ENCODE data around the gene MICALL1.
"Not testable (repeated sequence)": the region's sequence is repeated elsewhere in the genome, so short reads cannot be mapped to it uniquely, and the experiment has no call there.

MICALL1 gene

GRCh38 chr22:37930270-37930951 lies 24.3 kb downstream of the MICALL1 start:
- no peak for DNase-seq

DNA sequence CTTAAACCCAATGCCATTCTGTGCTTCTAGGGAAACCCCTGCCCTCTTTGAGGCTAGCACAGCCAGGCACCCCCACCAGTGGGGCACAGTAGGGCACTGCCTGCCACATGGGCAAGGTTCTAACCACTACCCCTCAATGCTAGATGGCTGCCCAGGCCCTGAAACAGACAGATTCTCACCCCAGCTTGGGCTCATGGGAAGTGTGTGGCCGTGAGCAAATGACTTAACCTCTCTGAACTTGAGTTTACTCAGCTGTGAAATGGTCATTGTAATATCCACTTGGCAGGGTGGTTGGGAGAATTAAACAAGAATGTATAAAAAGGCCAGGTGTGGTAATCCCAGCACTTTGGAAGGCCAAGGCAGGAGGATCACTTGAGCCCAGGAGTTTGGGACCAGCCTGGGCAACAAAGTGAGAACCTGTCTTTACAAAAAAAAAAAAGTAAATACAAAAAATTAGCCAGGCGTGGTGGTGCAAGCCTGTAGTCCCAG lies 24.9 kb downstream of the MICALL1 start:
- DNase-seq: no peak

- DNase-seq: no peak
Measured at GRCh38 chr22:37931893-37932389, 25.8 kb downstream of the MICALL1 start.

- DNase-seq: no peak
Measured at GRCh38 chr22:37932401-37932800, 26.3 kb downstream of the MICALL1 start.

GRCh38 chr22:37932821-37933578 lies 26.9 kb downstream of the MICALL1 start:
- DNase-seq: peak; percentile 56

- peak; percentile 33 for DNase-seq
Measured at GRCh38 chr22:37933711-37934376, 27.7 kb downstream of the MICALL1 start.

DNA sequence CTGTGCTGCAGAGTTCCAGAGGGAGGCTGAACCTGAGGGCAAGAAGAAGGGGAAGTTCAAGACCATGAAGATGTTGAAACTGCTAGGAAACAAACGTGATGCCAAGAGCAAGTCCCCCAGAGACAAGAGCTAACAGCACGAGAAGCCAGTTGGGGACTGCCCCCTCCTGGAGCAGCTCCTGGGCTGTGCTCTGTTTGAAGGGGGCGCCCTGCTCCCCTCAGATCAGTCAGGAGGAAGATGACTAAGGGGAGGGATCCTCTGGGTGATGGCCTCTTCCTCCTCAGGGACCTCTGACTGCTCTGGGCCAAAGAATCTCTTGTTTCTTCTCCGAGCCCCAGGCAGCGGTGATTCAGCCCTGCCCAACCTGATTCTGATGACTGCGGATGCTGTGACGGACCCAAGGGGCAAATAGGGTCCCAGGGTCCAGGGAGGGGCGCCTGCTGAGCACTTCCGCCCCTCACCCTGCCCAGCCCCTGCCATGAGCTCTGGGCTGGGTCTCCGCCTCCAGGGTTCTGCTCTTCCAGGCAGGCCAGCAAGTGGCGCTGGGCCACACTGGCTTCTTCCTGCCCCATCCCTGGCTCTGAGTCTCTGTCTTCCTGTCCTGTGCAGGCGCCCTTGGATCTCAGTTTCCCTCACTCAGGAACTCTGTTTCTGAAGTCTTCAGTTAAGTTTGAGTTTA lies 34.7 kb downstream of the MICALL1 start:
- no peak for DNase-seq

DNA sequence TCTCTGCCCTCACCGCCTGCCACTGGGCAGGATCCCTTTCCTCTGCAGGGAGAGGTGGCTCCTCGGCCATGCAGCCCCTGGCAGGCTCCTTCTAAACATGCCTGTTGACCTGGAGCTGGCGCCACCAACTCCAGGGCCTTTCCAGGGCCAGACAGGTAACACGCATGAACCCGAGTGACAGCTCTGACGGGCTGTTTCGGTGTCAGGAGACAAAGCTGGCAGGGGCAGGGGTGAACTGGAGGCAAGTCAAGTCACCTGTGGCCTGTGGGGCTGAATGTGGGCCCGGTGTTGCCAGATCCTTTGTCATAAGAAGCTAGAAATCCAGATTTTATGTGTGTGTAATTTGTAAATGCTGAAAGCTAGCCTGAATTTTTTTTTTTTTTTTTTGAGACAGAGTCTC lies 36.0 kb downstream of the MICALL1 start:
- no peak for DNase-seq

- DNase-seq: no peak
Measured at GRCh38 chr22:37943136-37943824, 37.2 kb downstream of the MICALL1 start.

DNA sequence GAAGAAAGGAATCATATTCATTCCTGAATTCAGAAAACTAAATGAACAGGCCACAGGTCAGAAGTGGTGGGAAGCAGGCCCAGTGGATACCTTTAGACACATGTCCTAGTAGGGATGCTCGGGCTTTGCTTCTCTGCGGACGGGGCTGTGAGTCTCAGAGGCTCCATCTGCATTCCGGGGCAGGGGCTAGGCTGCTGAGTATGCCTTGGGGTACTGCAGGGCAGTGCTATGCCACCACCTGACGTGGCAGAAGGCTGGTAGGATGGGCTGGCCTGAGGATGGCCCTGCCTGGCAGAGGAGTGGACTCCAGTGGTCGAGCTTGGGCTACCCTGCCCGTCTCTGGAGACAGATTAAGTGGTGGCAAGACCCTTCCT lies 37.7 kb downstream of the MICALL1 start:
- no peak for DNase-seq

GRCh38 chr22:37944423-37944822 lies 38.3 kb downstream of the MICALL1 start:
- not testable (repeated sequence) for DNase-seq

DNA sequence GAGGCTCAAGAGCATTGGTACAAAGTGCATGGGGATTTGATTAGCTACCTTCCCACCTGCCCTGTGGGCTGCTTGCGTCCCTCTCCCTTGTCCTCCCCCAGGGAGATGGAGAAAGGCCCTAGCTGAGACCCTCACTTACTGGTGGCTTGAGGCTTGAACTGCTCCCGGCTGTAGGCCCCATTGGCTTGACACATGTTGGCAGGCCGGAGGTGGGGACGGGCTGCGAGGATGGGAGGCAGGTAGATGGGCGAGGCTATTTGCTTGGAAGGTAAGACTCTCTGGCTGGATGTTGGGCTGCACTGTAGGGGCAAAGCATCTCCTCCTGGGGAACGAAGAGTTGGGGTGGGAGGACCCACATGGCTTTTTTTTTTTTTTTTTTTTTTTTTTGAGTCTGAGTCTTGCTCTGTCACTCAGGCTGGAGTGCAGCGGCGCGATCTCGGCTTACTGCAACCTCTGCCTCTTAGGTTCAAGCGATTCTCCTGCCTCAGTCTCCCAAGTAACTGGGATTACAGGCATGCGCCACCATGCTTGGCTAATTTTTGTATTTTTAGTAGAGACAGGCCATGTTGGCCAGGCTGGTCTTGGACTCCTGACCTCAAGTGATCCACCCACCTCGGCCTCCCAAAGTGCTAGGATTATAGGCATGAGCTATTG lies 41.2 kb downstream of the MICALL1 start:
- not testable (repeated sequence) for DNase-seq

DNA sequence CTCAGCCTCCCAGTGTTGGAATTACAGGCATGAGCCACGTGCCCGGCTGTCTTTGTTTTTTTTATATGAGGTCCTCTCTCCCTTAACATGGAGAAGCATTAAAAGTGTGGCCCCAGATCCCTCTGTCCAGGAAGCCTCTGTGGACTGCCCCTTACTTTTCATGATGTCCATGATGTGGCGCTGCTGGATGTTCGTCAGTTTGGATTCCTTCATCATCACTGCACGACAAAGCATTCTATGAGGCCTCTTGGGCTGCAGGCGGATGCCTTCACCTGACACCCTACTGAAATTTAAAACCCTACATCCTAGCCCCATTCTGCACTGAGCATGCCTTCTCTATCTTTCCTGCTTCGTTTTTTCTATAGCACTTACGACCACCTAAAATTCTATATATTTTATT lies 45.2 kb downstream of the MICALL1 start:
- DNase-seq: no peak

- DNase-seq: not testable (repeated sequence)
Measured at GRCh38 chr22:37952629-37953028, 46.5 kb downstream of the MICALL1 start.

DNA sequence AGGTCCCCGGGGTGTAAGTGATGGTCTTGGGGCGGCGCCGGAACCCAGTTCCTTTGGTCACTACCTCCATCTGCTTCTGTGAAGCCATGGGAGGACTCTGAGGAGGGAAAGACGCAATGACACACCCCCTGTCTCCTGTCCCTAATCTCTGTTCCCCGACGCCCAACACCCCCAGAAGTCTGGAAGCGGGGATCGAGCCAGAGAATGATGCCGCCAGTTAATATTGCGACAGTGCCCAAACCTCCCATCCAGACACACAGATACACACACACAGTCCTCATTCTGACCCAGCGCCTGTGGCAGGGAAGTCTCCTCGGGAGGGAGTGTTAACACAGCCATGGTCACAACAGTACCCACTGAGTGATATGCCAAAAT lies 47.0 kb downstream of the MICALL1 start:
- no peak for DNase-seq

GRCh38 chr22:37953437-37954179 lies 47.5 kb downstream of the MICALL1 start, which contains the start of the genes C22orf23 and POLR2F:
TSS of gene C22orf23 (minus strand) at chr22:37953601. CDS start at chr22:37953149, 452 bp downstream.
TSS of gene POLR2F (plus strand) at chr22:37953699. CDS start at chr22:37953788, 89 bp downstream.
- peak; percentile 93 for DNase-seq

DNA sequence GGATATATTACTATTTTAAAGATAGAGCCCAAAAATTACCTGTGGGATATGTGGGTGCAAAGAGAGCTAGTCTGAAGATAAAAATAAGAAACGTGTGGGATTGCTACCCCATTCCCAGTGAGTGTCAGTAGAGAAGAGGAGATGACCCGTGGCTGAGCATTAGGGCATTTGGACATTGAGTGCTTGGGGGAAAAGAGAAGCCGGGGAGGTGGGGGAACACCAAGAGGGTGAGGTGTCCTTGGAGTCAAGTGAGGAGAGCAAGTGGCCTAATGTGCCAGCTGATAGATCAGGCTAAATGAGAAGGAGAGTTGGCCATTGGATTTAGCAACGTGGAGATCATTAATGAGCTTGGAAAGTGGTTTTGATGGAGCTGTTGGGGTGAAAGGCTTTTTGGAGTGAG lies 48.6 kb downstream of the MICALL1 start:
- no peak for DNase-seq

DNA sequence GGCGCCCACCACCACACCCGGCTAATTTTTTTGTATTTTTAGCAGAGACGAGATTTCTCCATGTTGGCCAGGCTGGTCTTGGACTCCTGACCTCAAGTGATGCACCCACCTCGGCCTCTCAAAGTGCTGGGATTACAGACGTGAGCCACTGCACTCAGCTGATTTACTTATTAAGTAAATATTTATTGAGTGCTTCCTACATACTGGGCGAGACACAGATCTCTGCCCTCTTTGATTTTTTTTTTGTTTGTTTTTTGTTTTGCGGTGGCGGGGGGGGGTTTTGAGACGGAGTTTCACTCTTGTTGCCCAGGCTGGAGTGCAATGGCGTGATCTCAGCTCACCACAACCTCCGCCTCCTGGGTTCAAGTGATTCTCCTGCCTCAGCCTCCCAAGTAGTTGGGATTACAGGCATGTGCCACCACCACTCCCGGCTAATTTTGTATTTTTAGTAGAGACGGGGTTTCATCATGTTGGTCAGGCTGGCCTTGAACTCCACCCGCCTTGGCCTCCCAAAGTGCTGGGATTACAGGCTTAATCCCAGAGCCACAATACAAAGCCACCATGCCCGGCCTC lies 49.8 kb downstream of the MICALL1 start:
- DNase-seq: not testable (repeated sequence)

DNA sequence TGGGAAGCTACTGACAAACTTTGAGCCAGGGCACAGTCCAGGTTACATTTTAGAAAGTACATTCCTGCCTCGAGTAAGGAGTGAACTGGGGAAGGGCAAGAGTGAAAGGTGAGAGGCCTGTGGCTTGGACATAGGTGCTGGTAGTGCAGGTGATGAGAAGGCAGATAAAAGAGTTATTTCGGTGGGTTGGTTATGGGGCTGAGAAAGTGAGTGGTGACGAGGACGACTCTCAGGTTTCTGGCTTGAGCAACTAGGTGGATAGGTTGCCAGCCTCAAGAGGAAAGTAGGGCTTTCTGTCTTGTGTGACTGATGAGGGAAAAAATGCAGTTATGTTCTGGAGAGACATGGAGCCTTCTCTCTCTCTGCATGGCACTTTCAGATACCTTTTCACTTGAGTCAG lies 51.1 kb downstream of the MICALL1 start:
- DNase-seq: no peak

DNA sequence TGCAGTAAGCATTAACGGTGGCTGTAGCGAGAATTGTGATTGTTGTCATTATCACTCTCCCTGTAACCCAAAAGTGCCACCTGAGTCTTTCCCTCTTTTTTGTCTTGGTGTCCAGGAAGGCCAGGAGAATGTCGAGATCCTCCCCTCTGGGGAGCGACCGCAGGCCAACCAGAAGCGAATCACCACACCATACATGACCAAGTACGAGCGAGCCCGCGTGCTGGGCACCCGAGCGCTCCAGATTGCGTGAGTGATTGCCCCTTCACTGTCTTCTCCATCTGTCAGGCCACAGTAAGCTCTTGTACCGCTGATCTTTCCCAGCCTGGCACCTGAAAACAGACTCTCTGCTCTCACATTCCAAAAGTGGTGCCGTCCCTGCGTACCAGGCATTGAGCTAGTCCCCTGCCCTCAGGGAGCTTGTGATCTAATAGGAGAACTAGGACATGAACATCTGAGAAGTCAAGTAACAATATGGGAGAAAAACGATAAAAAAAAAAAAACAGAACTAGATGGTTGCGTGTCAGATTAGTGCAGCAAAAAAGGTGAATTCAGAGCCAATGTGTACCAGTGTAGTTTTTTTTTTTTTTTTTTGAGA lies 53.2 kb downstream of the MICALL1 start:
- no peak for DNase-seq
